OCI-LY1 (cell line): Measurements from ENCODE around the gene NTHL1.
A peak's percentile ranks its signal among the peaks of the same experiment; 100 is the strongest.

Source experiments
- EZH2 ChIP-seq: fragments of 200-600 bp; sonication (generic), shearing (Covaris generic); IDR thresholded peaks from 2 replicates; pipeline ENCODE4 v1.8.0; 2017; ENCODE audit warnings: borderline replicate concordance, mixed run types, mild to moderate bottlenecking, antibody characterized with exemption, low read length, moderate library complexity, mixed read lengths
- TF ChIP-seq, protein P1 (sequence below): fragments of 200-600 bp; sonication (generic), shearing (Covaris generic); IDR thresholded peaks from 2 replicates; pipeline ENCODE4 v1.5.1; 2017; ENCODE audit warnings: mild to moderate bottlenecking, antibody characterized with exemption, low read length, moderate library complexity, mixed read lengths

DNA sequence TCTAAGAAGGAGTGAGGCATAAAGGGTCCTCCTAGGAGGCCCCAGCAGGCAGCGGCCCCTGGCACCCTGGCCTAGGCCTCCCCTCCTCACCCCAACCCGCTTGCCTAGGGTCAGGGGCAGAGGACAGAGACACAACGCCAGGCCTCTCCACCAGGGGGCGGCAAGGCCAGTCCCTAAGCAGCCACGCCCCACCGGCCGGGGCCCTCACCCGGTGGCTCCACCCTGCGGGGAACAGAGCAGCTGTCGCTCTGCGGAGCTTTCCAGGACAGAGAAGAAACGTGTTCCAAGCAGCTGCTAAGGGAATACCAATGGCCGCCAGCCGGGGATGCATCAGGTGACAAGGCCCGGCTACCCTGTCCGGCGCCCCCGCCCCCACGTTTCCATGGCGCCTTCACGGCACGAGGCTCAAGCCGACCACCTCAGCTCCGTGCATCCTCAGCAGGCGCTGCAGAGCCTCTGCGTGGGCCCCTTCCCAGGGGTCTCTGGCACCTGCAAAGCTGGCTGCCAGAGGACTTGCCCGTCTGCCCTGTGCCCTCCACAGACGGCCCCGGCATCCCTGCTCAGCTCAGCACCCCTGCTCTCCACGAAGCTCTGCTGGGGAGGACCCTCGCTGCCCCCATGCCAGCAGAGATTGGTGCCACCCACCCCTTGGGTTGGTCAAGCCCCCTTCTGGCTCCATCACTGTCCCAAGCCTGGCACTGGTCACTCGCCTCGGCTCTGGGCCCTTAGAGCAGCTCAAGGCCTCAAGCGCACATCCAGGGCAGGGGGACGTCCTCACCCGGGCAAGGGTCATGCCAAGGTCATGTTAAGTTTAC, 43.6 kb downstream of the NTHL1 start:
- TF ChIP-seq, protein P1, sequence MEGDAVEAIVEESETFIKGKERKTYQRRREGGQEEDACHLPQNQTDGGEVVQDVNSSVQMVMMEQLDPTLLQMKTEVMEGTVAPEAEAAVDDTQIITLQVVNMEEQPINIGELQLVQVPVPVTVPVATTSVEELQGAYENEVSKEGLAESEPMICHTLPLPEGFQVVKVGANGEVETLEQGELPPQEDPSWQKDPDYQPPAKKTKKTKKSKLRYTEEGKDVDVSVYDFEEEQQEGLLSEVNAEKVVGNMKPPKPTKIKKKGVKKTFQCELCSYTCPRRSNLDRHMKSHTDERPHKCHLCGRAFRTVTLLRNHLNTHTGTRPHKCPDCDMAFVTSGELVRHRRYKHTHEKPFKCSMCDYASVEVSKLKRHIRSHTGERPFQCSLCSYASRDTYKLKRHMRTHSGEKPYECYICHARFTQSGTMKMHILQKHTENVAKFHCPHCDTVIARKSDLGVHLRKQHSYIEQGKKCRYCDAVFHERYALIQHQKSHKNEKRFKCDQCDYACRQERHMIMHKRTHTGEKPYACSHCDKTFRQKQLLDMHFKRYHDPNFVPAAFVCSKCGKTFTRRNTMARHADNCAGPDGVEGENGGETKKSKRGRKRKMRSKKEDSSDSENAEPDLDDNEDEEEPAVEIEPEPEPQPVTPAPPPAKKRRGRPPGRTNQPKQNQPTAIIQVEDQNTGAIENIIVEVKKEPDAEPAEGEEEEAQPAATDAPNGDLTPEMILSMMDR: peak; percentile 94
- TF ChIP-seq EZH2: no peak
